NB4 (cell line): ENCODE results near the gene ZNF775.

ENCODE experiments used
- MYC ChIP-seq: IDR thresholded peaks from 2 replicates; pipeline ENCODE4 v1.6.1; 2011; ENCODE audit warnings: low read depth, low read length
- POLR2A ChIP-seq: IDR thresholded peaks from 2 replicates; pipeline ENCODE4 v1.6.1; 2011; ENCODE audit warnings: mild to moderate bottlenecking; ENCODE audit not compliant: insufficient read length; ENCODE audit errors: extremely low read depth

- no peak for TF ChIP-seq MYC
- no peak for TF ChIP-seq POLR2A
These were observed 580 bp downstream of the ZNF775 start for GRCh38 chr7:150379441-150380379.
